GM21528 (cell line): ENCODE data around the gene MYH13.
"Not testable (repeated sequence)": the region's sequence is repeated elsewhere in the genome, so short reads cannot be mapped to it uniquely, and the experiment has no call there.

Experiments
- ATAC-seq: cut with Tn5 transposase; IDR thresholded peaks from one replicate; pipeline ENCODE4 v1.9.1; 2021; ENCODE audit warnings: mild to moderate bottlenecking, moderate library complexity; ENCODE audit not compliant: unreplicated experiment, low FRiP score

Gene MYH13

GRCh38 chr17:10306585-10306984 lies 66.2 kb downstream of the MYH13 start:
- ATAC-seq: no peak

- no peak for ATAC-seq
These were observed 67.4 kb downstream of the MYH13 start for GRCh38 chr17:10305398-10305797.

GRCh38 chr17:10304758-10305300 lies 68.0 kb downstream of the MYH13 start:
- ATAC-seq: no peak

GRCh38 chr17:10297691-10298090 lies 75.1 kb downstream of the MYH13 start:
- no peak for ATAC-seq

GRCh38 chr17:10295728-10296343 lies 77.0 kb downstream of the MYH13 start:
- no peak for ATAC-seq

GRCh38 chr17:10294180-10294579 lies 78.6 kb downstream of the MYH13 start:
- no peak for ATAC-seq

- peak; percentile 75 for ATAC-seq
These were observed 80.5 kb downstream of the MYH13 start for GRCh38 chr17:10292057-10292937.

- not testable (repeated sequence) for ATAC-seq
These were observed 81.2 kb downstream of the MYH13 start for GRCh38 chr17:10291576-10291975.

- ATAC-seq: no peak
These were observed 82.8 kb downstream of the MYH13 start for GRCh38 chr17:10290041-10290440.

GRCh38 chr17:10286324-10286723 lies 86.5 kb downstream of the MYH13 start:
- no peak for ATAC-seq

- no peak for ATAC-seq
These were observed 86.9 kb downstream of the MYH13 start for GRCh38 chr17:10285896-10286295.

GRCh38 chr17:10280068-10280467 lies 92.7 kb downstream of the MYH13 start:
- no peak for ATAC-seq

GRCh38 chr17:10278218-10278617 lies 94.6 kb downstream of the MYH13 start:
- ATAC-seq: no peak

- ATAC-seq: no peak
These were observed 96.4 kb downstream of the MYH13 start for GRCh38 chr17:10276436-10276835.

- ATAC-seq: no peak
These were observed 97.4 kb downstream of the MYH13 start for GRCh38 chr17:10275418-10275817.

GRCh38 chr17:10271106-10271562 lies 101.7 kb downstream of the MYH13 start:
- no peak for ATAC-seq

- ATAC-seq: no peak
These were observed 102.5 kb downstream of the MYH13 start for GRCh38 chr17:10270258-10270657.

GRCh38 chr17:10268005-10268404 lies 104.8 kb downstream of the MYH13 start:
- no peak for ATAC-seq

GRCh38 chr17:10266296-10266876 lies 106.4 kb downstream of the MYH13 start:
- ATAC-seq: no peak

- no peak for ATAC-seq
These were observed 107.6 kb downstream of the MYH13 start for GRCh38 chr17:10265100-10265810.

GRCh38 chr17:10264051-10264450 lies 108.8 kb downstream of the MYH13 start:
- ATAC-seq: no peak
